ENCODE measurements around the gene CHST10. TPM values are rescaled to one million over a fixed set of nuclear protein-coding genes. Genes with fewer than 3 reads are reported as not detected.

CHST10 gene
- total RNA-seq, 4 donors from 2014 or later: 1.1 to 7.8 (median 4.0) TPM

DNA sequence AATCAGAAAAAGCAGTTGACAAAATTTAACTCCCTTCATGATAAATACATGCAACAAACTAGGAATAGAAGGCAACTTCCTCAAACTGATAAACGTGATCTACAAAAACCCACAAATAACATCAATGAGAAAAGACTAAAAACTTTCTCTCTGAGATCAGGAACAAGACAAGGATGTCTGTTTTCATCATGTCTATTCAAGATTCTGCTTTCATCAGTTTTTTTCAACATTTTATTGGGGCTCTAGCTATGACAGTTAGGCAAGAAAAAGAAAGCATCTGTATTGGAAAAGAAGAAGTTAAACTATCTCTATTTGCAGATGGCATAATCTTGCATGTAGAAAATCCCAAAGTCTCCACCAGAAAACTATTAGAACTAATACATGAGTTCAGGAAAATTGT, 12.3 kb upstream of the CHST10 start:
- in situ Hi-C loops (cut with MboI; ENCODE audit: low pct_ligation_motif_present in 1 of 4, low pct_unique_long_range_greater_than_20kb in 1 of 4, low sequenced_read_pairs in 3 of 4): no loop called here
- H3K36me3 ChIP-seq: no peaks in the 10 kb centered on the region
- H3K27me3 ChIP-seq: no peaks in the 10 kb centered on the region
- H3K9me3 ChIP-seq: peaks cover 0 to 4% of the 10 kb centered on the region in 2 donors
- intact Hi-C loops (cut with DNase I; ENCODE audit: low total_unique reads): loop anchor here (5.0 kb wide), 1 partner anchor 288 kb away; no protein-coding TSS in a partner anchor
- no peak overlapping the region for H3K4me3 ChIP-seq
- TF ChIP-seq POLR2AphosphoS5 (IDR thresholded peaks at IDR 0.05) (no peak), POLR2A (IDR thresholded peaks at IDR 0.05) (no peak)
- TF ChIP-seq, protein P1, sequence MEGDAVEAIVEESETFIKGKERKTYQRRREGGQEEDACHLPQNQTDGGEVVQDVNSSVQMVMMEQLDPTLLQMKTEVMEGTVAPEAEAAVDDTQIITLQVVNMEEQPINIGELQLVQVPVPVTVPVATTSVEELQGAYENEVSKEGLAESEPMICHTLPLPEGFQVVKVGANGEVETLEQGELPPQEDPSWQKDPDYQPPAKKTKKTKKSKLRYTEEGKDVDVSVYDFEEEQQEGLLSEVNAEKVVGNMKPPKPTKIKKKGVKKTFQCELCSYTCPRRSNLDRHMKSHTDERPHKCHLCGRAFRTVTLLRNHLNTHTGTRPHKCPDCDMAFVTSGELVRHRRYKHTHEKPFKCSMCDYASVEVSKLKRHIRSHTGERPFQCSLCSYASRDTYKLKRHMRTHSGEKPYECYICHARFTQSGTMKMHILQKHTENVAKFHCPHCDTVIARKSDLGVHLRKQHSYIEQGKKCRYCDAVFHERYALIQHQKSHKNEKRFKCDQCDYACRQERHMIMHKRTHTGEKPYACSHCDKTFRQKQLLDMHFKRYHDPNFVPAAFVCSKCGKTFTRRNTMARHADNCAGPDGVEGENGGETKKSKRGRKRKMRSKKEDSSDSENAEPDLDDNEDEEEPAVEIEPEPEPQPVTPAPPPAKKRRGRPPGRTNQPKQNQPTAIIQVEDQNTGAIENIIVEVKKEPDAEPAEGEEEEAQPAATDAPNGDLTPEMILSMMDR (IDR thresholded peaks at IDR 0.05): no peak
- H3K27ac ChIP-seq: no peak overlapping the region
- DNase-seq: no peak
- 50 to 65% methylated on average over 1 of the region's 1 CpG for WGBS, 2 donors (ENCODE audit: low coverage in 1 of 2)
- no peaks in the 10 kb centered on the region for H3K4me1 ChIP-seq

DNA sequence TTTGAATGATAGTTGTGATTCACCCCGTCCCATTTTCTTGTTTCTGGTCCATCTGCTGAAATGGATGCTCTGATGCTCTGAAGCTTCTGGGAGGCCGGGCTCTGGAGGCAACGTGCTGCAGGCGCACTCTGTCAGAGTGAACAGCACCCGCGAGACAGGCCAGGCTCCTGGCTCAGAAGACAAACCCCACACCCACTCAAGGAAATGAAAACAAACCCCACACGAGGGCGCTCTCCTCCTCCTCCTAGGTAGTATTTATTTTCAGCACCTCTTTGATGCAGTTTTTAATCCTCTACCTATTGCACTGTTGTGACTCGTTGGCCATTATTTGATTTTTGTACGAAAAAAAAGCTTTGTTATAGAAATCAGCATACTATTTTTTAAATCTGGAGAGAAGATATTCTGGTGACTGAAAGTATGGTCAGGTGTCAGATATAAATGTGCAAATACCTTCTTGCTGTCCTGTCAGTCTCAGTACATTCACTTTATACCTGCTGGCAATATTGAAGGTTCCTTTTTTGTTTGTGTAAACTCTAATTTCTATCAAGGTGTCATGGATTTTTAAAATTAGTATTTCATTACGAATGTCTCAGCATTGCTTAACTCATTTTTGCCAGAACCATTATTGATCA, 10.3 kb upstream of the CHST10 start:
- H3K27ac ChIP-seq: no peak overlapping the region
- H3K4me3 ChIP-seq: no peak overlapping the region
- 23 to 38% methylated on average over 3 to 11 of the region's 11 CpGs for WGBS, 2 donors (ENCODE audit: low coverage in 1 of 2)
- no peaks in the 10 kb centered on the region for H3K4me1 ChIP-seq
- no peak for TF ChIP-seq POLR2A (IDR thresholded peaks at IDR 0.05)
- no peak for TF ChIP-seq POLR2AphosphoS5 (IDR thresholded peaks at IDR 0.05)
- TF ChIP-seq, protein P1 (IDR thresholded peaks at IDR 0.05): peak in 4 of 5 experiments; percentile 33 to 43 (median 38)
- no peaks in the 10 kb centered on the region for H3K27me3 ChIP-seq
- intact Hi-C loops (cut with DNase I; ENCODE audit: low total_unique reads) (loop anchor here (5.0 kb wide), 1 partner anchor 290 kb away; no protein-coding TSS in a partner anchor), in situ Hi-C loops (cut with MboI; ENCODE audit: low pct_ligation_motif_present in 1 of 4, low pct_unique_long_range_greater_than_20kb in 1 of 4, low sequenced_read_pairs in 3 of 4) (no loop called here)
- H3K36me3 ChIP-seq: no peaks in the 10 kb centered on the region
- peak; percentile 71 for DNase-seq
- peaks cover 0 to 4% of the 10 kb centered on the region in 2 donors for H3K9me3 ChIP-seq

DNA sequence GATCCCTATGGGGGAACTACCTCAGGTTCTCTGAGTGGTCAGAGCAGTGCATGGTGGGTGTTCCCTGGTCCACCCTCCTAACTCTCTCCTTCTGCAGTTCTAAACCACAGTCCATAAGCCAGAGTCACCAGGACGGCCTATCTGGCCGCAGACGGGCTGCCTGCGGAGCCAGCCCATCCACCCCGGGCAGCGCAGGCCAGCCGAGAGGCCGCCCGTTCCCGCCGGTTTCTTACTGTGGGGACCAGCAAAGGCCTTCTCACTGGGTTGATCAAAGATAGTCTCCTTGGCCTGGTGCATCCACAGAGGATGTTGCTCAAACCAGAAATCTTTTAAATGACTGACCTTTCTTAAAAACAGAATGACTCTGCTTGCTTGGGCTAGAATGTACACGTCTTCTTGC, 9.6 kb upstream of the CHST10 start:
- no peaks in the 10 kb centered on the region for H3K36me3 ChIP-seq
- H3K4me3 ChIP-seq: no peak overlapping the region
- no peak overlapping the region for H3K27ac ChIP-seq
- no peaks in the 10 kb centered on the region for H3K4me1 ChIP-seq
- DNase-seq: no peak
- intact Hi-C loops (cut with DNase I; ENCODE audit: low total_unique reads) (loop anchor here (5.0 kb wide), 1 partner anchor 290 kb away; no protein-coding TSS in a partner anchor), in situ Hi-C loops (cut with MboI; ENCODE audit: low pct_ligation_motif_present in 1 of 4, low pct_unique_long_range_greater_than_20kb in 1 of 4, low sequenced_read_pairs in 3 of 4) (no loop called here)
- peaks cover 0 to 4% of the 10 kb centered on the region in 2 donors for H3K9me3 ChIP-seq
- TF ChIP-seq POLR2AphosphoS5 (IDR thresholded peaks at IDR 0.05) (no peak), POLR2A (IDR thresholded peaks at IDR 0.05) (no peak), EP300 (IDR thresholded peaks at IDR 0.05; ENCODE audit: low read depth) (no peak)
- TF ChIP-seq, protein P1 (IDR thresholded peaks at IDR 0.05): no peak
- no peaks in the 10 kb centered on the region for H3K27me3 ChIP-seq
- 40 to 92% methylated on average over 1 to 12 of the region's 12 CpGs for WGBS, 2 donors (ENCODE audit: low coverage in 1 of 2)

DNA sequence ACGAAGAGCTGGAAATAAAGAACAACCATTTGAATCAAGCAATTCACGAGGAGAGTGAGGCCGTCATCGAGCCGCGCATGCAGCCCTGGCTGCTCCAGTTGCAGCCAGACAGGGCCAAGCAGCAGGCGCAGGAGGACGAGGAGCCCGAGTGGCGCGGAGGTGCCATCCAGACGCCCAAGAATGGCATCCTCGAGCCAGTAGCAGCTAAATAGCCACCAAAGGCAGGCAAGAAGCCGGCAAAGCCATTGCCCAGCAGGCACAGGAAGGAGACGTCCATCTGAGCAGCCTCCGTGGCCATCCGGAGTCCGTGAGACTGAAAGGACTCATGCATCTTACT, 8.9 kb upstream of the CHST10 start:
- H3K4me3 ChIP-seq: no peak overlapping the region
- TF ChIP-seq, protein P1 (IDR thresholded peaks at IDR 0.05): no peak
- TF ChIP-seq POLR2AphosphoS5 (IDR thresholded peaks at IDR 0.05) (no peak), POLR2A (IDR thresholded peaks at IDR 0.05) (no peak), EP300 (IDR thresholded peaks at IDR 0.05; ENCODE audit: low read depth) (no peak)
- WGBS, 2 donors (ENCODE audit: low coverage in 1 of 2): 86% methylated on average over 18 of the region's 18 CpGs; no CpG with 5 or more reads in 1 of the 2 donors
- peaks cover 0 to 4% of the 10 kb centered on the region in 2 donors for H3K9me3 ChIP-seq
- no peaks in the 10 kb centered on the region for H3K27me3 ChIP-seq
- H3K4me1 ChIP-seq: no peaks in the 10 kb centered on the region
- no peaks in the 10 kb centered on the region for H3K36me3 ChIP-seq
- no peak for DNase-seq
- intact Hi-C loops (cut with DNase I; ENCODE audit: low total_unique reads): loop anchor here (5.0 kb wide), 1 partner anchor 291 kb away; no protein-coding TSS in a partner anchor
- in situ Hi-C loops (cut with MboI; ENCODE audit: low pct_ligation_motif_present in 1 of 4, low pct_unique_long_range_greater_than_20kb in 1 of 4, low sequenced_read_pairs in 3 of 4): no loop called here
- H3K27ac ChIP-seq: no peak overlapping the region

All from transverse colon (tissue), 4 donors.